HEK293T (cell line): ENCODE measurements around the gene MBOAT7.

Experiments
- ELF4 ChIP-seq: fragments of 450-650 bp; IDR thresholded peaks from 2 replicates; pipeline ENCODE4 v1.6.1; 2017; ENCODE audit warnings: antibody characterized with exemption
- FOXA1 ChIP-seq: fragments of 450-650 bp; IDR thresholded peaks from 2 replicates; pipeline ENCODE4 v1.6.1; 2016; ENCODE audit warnings: mild to moderate bottlenecking
- FOXM1 ChIP-seq: fragments of 450-650 bp; IDR thresholded peaks from 2 replicates; pipeline ENCODE4 v1.6.1; 2017; ENCODE audit warnings: mild to moderate bottlenecking, borderline replicate concordance
- TF ChIP-seq, protein P1 (sequence below): fragments of 450-650 bp; IDR thresholded peaks from 2 replicates; pipeline ENCODE4 v1.6.1; 2016

DNA sequence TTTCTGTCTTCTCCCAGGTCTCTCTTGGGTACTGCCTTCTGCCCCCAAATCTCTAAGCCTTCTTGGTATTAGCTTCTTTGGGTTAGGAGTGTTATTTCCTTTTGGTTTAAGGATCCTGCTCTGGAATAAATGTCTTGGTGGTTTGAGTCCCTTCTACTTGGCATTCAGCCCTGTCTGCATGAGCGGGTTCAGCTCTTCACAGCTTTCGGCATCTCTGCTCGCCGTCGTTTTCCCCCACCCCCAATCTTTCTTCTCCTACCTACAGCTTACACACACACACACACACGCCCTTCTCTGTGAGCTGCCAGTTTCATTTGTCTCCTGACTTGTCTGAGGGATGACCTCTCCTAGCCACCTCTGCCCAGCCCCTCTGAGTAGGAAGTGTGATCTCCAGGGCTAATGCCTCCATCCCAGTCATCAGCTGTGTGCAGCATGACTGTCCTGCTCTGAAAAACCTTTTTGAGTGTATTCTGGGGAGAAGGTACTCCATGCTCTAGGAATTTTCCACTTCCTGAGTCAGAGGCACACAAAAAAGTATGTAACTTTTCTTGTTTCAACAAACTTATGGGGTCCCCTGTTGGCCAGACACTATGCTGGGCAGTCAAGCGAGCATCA is 47.1 kb downstream of the MBOAT7 start:
- TF ChIP-seq, protein P1, sequence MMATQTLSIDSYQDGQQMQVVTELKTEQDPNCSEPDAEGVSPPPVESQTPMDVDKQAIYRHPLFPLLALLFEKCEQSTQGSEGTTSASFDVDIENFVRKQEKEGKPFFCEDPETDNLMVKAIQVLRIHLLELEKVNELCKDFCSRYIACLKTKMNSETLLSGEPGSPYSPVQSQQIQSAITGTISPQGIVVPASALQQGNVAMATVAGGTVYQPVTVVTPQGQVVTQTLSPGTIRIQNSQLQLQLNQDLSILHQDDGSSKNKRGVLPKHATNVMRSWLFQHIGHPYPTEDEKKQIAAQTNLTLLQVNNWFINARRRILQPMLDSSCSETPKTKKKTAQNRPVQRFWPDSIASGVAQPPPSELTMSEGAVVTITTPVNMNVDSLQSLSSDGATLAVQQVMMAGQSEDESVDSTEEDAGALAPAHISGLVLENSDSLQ, result no peak
- no peak for TF ChIP-seq FOXA1
- TF ChIP-seq ELF4, result no peak
- TF ChIP-seq FOXM1, result no peak
